H1 (cell line): ENCODE data around the gene ME3. TPM values are rescaled to one million over a fixed set of nuclear protein-coding genes. Genes with fewer than 3 reads are reported as not detected.

ENCODE experiments used
- CTCF ChIA-PET: fragments of 300-600 bp; sonication (Branson Sonifier 250); formaldehyde crosslinking; loops from one replicate; lab custom pipeline; 2021; ENCODE audit not compliant: partially characterized antibody; lab: Charles Lee
- POLR2A ChIA-PET: fragments of 300-600 bp; sonication (Branson Sonifier 250); formaldehyde crosslinking; loops from one replicate; lab custom pipeline; 2021; ENCODE audit warnings: inconsistent platforms; ENCODE audit not compliant: partially characterized antibody; lab: Charles Lee
- DNase-seq, 2 experiments: peaks; one replicate each; pipeline versions ENCODE4 v3.0.0 to v3.0.0-alpha.2; 2010 to 2022; ENCODE audit warnings: low spot score in 2 of 2, low read depth in 1 of 2, mixed read lengths in 1 of 2
- FAIRE-seq: peaks from 2 replicates; lab custom pipeline; 2011; peaks lifted over from hg19 to GRCh38; lab: Jason Lieb, UNC
- H2AFZ ChIP-seq: 2 replicates; pipeline ENCODE4 v1.8.1; 2012; ENCODE audit warnings: low read length, inconsistent platforms
- H2AK5ac ChIP-seq: 2 replicates; pipeline ENCODE4 v1.6.1; 2013; ENCODE audit warnings: low read depth, low read length
- H2BK120ac ChIP-seq: replicated peaks from 2 replicates; pipeline ENCODE3; 2013; ENCODE audit warnings: low read depth, low read length, inconsistent platforms
- H2BK12ac ChIP-seq: 2 replicates; pipeline ENCODE4 v1.6.1; 2013; ENCODE audit warnings: low read depth, low read length
- H2BK15ac ChIP-seq: 2 replicates; pipeline ENCODE4 v1.6.1; 2013; ENCODE audit warnings: low read length
- H2BK20ac ChIP-seq: 2 replicates; pipeline ENCODE4 v1.6.1; 2013; ENCODE audit warnings: low read length
- H2BK5ac ChIP-seq: 2 replicates; pipeline ENCODE4 v1.6.1; 2013; ENCODE audit warnings: low read depth, low read length
- H3K14ac ChIP-seq: 2 replicates; pipeline ENCODE4 v1.6.1; 2013; ENCODE audit warnings: inconsistent platforms; ENCODE audit not compliant: insufficient read length
- H3K18ac ChIP-seq: 2 replicates; pipeline ENCODE4 v1.6.1; 2013; ENCODE audit warnings: low read length; ENCODE audit errors: extremely low read depth
- H3K23ac ChIP-seq: 2 replicates; pipeline ENCODE4 v1.6.1; 2013; ENCODE audit warnings: inconsistent platforms; ENCODE audit not compliant: insufficient read length
- H3K23me2 ChIP-seq: 2 replicates; pipeline ENCODE4 v1.6.1; 2013; ENCODE audit warnings: low read depth, low read length
- H3K27ac ChIP-seq: 2 replicates; pipeline ENCODE4 v1.6.1; 2011; ENCODE audit warnings: low read depth, low read length, inconsistent platforms
- H3K27me3 ChIP-seq, 4 experiments: replicated peaks in 1 of 4; 1 replicate in 1 of 4; 2 replicates in 3 of 4; pipeline versions ENCODE4 v1.6.1 to v1.8.1; 2011 to 2013; ENCODE audit warnings: low read length in 3 of 4, mild to moderate bottlenecking in 3 of 4, inconsistent platforms in 2 of 4, mixed read lengths in 2 of 4, moderate library complexity in 1 of 4; ENCODE audit not compliant: control insufficient read depth in 3 of 4, insufficient read depth in 3 of 4; ENCODE audit errors: extremely low read depth in 1 of 4
- H3K36me3 ChIP-seq, 4 experiments: 2 replicates each; pipeline versions ENCODE4 v1.6.1 to v1.8.1; 2011 to 2013; ENCODE audit warnings: mild to moderate bottlenecking in 4 of 4, low read length in 3 of 4, moderate library complexity in 2 of 4, control low read depth in 1 of 4, inconsistent platforms in 1 of 4; ENCODE audit not compliant: insufficient read depth in 4 of 4, control insufficient read depth in 2 of 4
- H3K4ac ChIP-seq: replicated peaks from 2 replicates; pipeline ENCODE3; 2013; ENCODE audit warnings: low read length, low read depth, mixed read lengths, inconsistent platforms; ENCODE audit not compliant: insufficient read length
- H3K4me1 ChIP-seq, 4 experiments: replicated peaks in 1 of 4; 1 replicate in 1 of 4; 2 replicates in 3 of 4; pipeline versions ENCODE4 v1.6.1 to v1.8.1; 2011 to 2013; ENCODE audit warnings: low read length in 3 of 4, inconsistent platforms in 2 of 4, mixed read lengths in 1 of 4; ENCODE audit not compliant: insufficient read depth in 4 of 4, control insufficient read depth in 3 of 4
- H3K4me2 ChIP-seq, 2 experiments: 2 replicates each; pipeline versions ENCODE4 v1.6.1 to v1.8.1; 2011 to 2013; ENCODE audit warnings: low read depth in 2 of 2, low read length in 2 of 2, control low read depth in 1 of 2, inconsistent platforms in 1 of 2, mild to moderate bottlenecking in 1 of 2; ENCODE audit not compliant: insufficient read depth in 1 of 2
- H3K4me3 ChIP-seq, 4 experiments: fragments of 200-600, 300-600 bp in 1 of 4; sonication (generic), shearing (Covaris generic), sonication (Bioruptor Twin) in 1 of 4; 2 replicates each; pipeline versions ENCODE4 v1.5.1 to v1.8.1; 2011 to 2016; ENCODE audit warnings: low read length in 4 of 4, low read depth in 3 of 4, control low read depth in 2 of 4, inconsistent platforms in 2 of 4, mild to moderate bottlenecking in 2 of 4, mixed read lengths in 1 of 4, moderate library complexity in 1 of 4; ENCODE audit not compliant: insufficient read depth in 2 of 4; ENCODE audit errors: extremely low read depth in 1 of 4
- H3K56ac ChIP-seq: replicated peaks from 2 replicates; pipeline ENCODE3; 2013; ENCODE audit warnings: low read depth, mild to moderate bottlenecking, mixed read lengths, low read length, inconsistent platforms; ENCODE audit not compliant: insufficient read length
- H3K79me1 ChIP-seq: 2 replicates; pipeline ENCODE4 v1.6.1; 2013; ENCODE audit warnings: low read depth, low read length, control low read depth
- H3K79me2 ChIP-seq, 2 experiments: 2 replicates each; pipeline versions ENCODE4 v1.6.1 to v1.8.1; 2012 to 2013; ENCODE audit warnings: low read length in 2 of 2, mild to moderate bottlenecking in 2 of 2, inconsistent platforms in 1 of 2; ENCODE audit not compliant: insufficient read depth in 2 of 2, control insufficient read depth in 1 of 2
- H3K9ac ChIP-seq, 4 experiments: replicated peaks in 1 of 4; 1 replicate in 1 of 4; 2 replicates in 3 of 4; pipeline versions ENCODE4 v1.6.1 to v1.8.1; 2011 to 2013; ENCODE audit warnings: low read depth in 3 of 4, low read length in 3 of 4, control low read depth in 2 of 4, mild to moderate bottlenecking in 2 of 4, moderate library complexity in 2 of 4, inconsistent platforms in 1 of 4; ENCODE audit errors: extremely low read depth in 1 of 4
- H3K9me3 ChIP-seq, 2 experiments: 2 replicates each; pipeline versions ENCODE4 v1.6.1 to v1.8.1; 2012 to 2013; ENCODE audit warnings: mild to moderate bottlenecking in 2 of 2, moderate library complexity in 2 of 2, control low read depth in 1 of 2, inconsistent platforms in 1 of 2, low read depth in 1 of 2, low read length in 1 of 2, mixed read lengths in 1 of 2; ENCODE audit not compliant: insufficient read depth in 2 of 2
- H4K20me1 ChIP-seq, 2 experiments: replicated peaks in 1 of 2; 2 replicates each; pipeline versions ENCODE3 to v1.8.1; 2011 to 2013; ENCODE audit warnings: inconsistent platforms in 2 of 2, low read length in 2 of 2, mild to moderate bottlenecking in 1 of 2; ENCODE audit not compliant: insufficient read depth in 2 of 2, control insufficient read depth in 1 of 2
- H4K5ac ChIP-seq: 2 replicates; pipeline ENCODE4 v1.6.1; 2013; ENCODE audit warnings: low read length, low read depth, mixed read lengths, inconsistent platforms; ENCODE audit not compliant: insufficient read length
- H4K8ac ChIP-seq: 2 replicates; pipeline ENCODE4 v1.8.0; 2013; ENCODE audit warnings: mild to moderate bottlenecking, moderate library complexity, low read length, inconsistent platforms; ENCODE audit not compliant: insufficient read depth; ENCODE audit errors: extremely low read depth
- H4K91ac ChIP-seq: replicated peaks from 2 replicates; pipeline ENCODE3; 2013; ENCODE audit warnings: low read length, mixed read lengths, inconsistent platforms; ENCODE audit not compliant: insufficient read length
- CTBP2 ChIP-seq: IDR thresholded peaks from 2 replicates; pipeline ENCODE4 v1.7.0; 2011; ENCODE audit warnings: borderline replicate concordance, mild to moderate bottlenecking, moderate library complexity, mixed read lengths, low read length; ENCODE audit not compliant: insufficient read depth, insufficient read length
- NANOG ChIP-seq: IDR thresholded peaks from 2 replicates; pipeline ENCODE4 v1.6.1; 2011; ENCODE audit warnings: low read length, low read depth, mild to moderate bottlenecking, inconsistent platforms; ENCODE audit not compliant: insufficient read depth, poor library complexity, severe bottlenecking
- WGBS, 2 experiments: shearing (Covaris generic) in 1 of 2; methylation state at CpG; one replicate each; pipeline versions ENCODE4 v1.1.6 to v1.1.7; 2013 to 2015; ENCODE audit warnings: low lambda C conversion rate in 2 of 2, mixed read lengths in 2 of 2, inconsistent platforms in 1 of 2, low coverage in 1 of 2, missing lambda C conversion rate in 1 of 2; ENCODE audit not compliant: insufficient replicate concordance in 2 of 2, insufficient coverage in 1 of 2, insufficient read length in 1 of 2; ENCODE audit errors: extremely low coverage in 1 of 2, missing lambda C conversion rate in 1 of 2; 5-methylcytosine and 5-hydroxymethylcytosine counted together
- polyA plus RNA-seq, 7 experiments: library from polyadenylated mRNA; depleted of rRNA in 3 of 7; stranded (reverse) in 5 of 7; unstranded in 2 of 7; fragments of >200 nt in 5 of 7; fragments of 200-250 nt in 2 of 7; gene quantifications; 1 replicate in 5 of 7; 2 replicates in 1 of 7; 4 replicates in 1 of 7; pipeline versions ENCODE4 v1.2.1 to v1.2.3, GENCODE V29; 2011 to 2013; ENCODE audit warnings: missing spikeins in 2 of 7, mixed read lengths in 2 of 7
- total RNA-seq: library from RNA; stranded (reverse); fragmentation: NEBNext Ultra II Directional; extraction: Animal tissue kit (Norgen Biotek cat#: 25700); gene quantifications from 2 replicates; pipeline ENCODE4 v1.2.1, GENCODE V29; 2021

ME3 gene
- total and polyA plus RNA-seq, 2 of the 8 experiments (the other 6 are each of a cell fraction or from before 2014, with no cell fraction given): 1.5 to 2.8 TPM

- Histone ChIP-seq H3K79me2 (no peaks in the 10 kb centered on the region), H3K4me3 (no peak overlapping the region), H3K18ac (no peak overlapping the region), H4K91ac (no peak overlapping the region), H2BK120ac (no peak overlapping the region), H4K5ac (no peak overlapping the region), H2BK12ac (no peak overlapping the region), H3K36me3 (no peaks in the 10 kb centered on the region), H3K4me1 (no peaks in the 10 kb centered on the region), H3K56ac (no peak overlapping the region), H4K8ac (no peak overlapping the region), H2BK20ac (no peak overlapping the region), H2BK15ac (no peak overlapping the region), H3K27me3 (no peaks in the 10 kb centered on the region), H3K4me2 (no peak overlapping the region), H2AFZ (no peak overlapping the region), H3K4ac (no peak overlapping the region), H3K9me3 (no peaks in the 10 kb centered on the region), H2BK5ac (no peak overlapping the region), H3K23me2 (no peaks in the 10 kb centered on the region), H4K20me1 (no peaks in the 10 kb centered on the region), H3K14ac (no peak overlapping the region), H3K79me1 (no peaks in the 10 kb centered on the region), H2AK5ac (no peak overlapping the region), H3K9ac (no peak overlapping the region), H3K23ac (no peak overlapping the region), H3K27ac (no peak overlapping the region)
- POLR2A ChIA-PET: no interaction called here
- TF ChIP-seq NANOG (no peak), CTBP2 (no peak)
- no peak for FAIRE-seq
- WGBS, 2 experiments: 81% methylated on average over 1 of the region's 1 CpG; no CpG with 5 or more reads in 1 of the 2 experiments
- DNase-seq: no peak
- CTCF ChIA-PET: interaction anchor here (1.2 kb wide), 1 partner anchor 15 kb away, joined by 4 read pairs; no protein-coding TSS in a partner anchor
Observed at GRCh38 chr11:86403458-86403857, 269.0 kb downstream of the ME3 start.
